K562 (cell line): Measurements from ENCODE around the gene CBX4. TPM values are rescaled to one million over a fixed set of nuclear protein-coding genes. Genes with fewer than 3 reads are reported as not detected.

Source experiments
- MCM7 ChIP-seq, 2 experiments: fragments of 450-650 bp; IDR thresholded peaks; 2 replicates each; pipeline ENCODE4 v1.6.1; 2016 to 2018
- TBP ChIP-seq: optimal IDR thresholded peaks from 2 replicates; pipeline ENCODE3; 2011; ENCODE audit warnings: low read depth, low read length, improper control_type of control experiment
- ZBTB40 ChIP-seq, 2 experiments: fragments of 450-650 bp in 1 of 2; sonication (generic) in 1 of 2; formaldehyde crosslinking in 1 of 2; IDR thresholded peaks; 2 replicates each; pipeline versions ENCODE4 v1.7.1 to v1.9.0; 2016 to 2022; ENCODE audit warnings: inconsistent platforms in 1 of 2, mild to moderate bottlenecking in 1 of 2, missing genetic modification reagents in 1 of 2
- ZNF407 ChIP-seq: fragments of 450-650 bp; IDR thresholded peaks from 2 replicates; pipeline ENCODE4 v1.6.1; 2016; ENCODE audit warnings: low read depth
- polyA plus RNA-seq, 8 experiments: library from polyadenylated mRNA; depleted of rRNA in 4 of 8; stranded (reverse) in 5 of 8; unstranded in 3 of 8; fragments of >200 nt; fragmentation: Nextera tagmentation in 2 of 8; fragmentation: Illumina TruSeq in 1 of 8; extraction: Ambion mirVana in 2 of 8; extraction: Trizol in 1 of 8; gene quantifications; 2 replicates each; pipeline versions ENCODE4 v1.2.1 to v1.2.3, GENCODE V29; 2011 to 2014; ENCODE audit warnings: inconsistent platforms in 1 of 8, missing spikeins in 1 of 8
- total RNA-seq, 7 experiments: library from RNA; depleted of rRNA in 6 of 7; stranded (reverse); fragments of >200 nt in 6 of 7; fragmentation: Illumina TruSeq in 2 of 7; extraction: Trizol in 2 of 7; gene quantifications; 2 replicates each; pipeline versions ENCODE4 v1.2.1 to v1.2.3, GENCODE V29; 2011 to 2021; ENCODE audit warnings: low replicate concordance in 1 of 7

The CBX4 gene
- total and polyA plus RNA-seq, 9 of the 15 experiments (the other 6 are each of a cell fraction or from before 2014, with no cell fraction given), result 0.98 to 50.5 (median 10.0) TPM

GRCh38 chr17:79796763-79797491 is 42.3 kb downstream of the CBX4 start, which contains the start of gene CBX8 (continued):
- peak; percentile 70 for TF ChIP-seq ZNF407
- no peak for TF ChIP-seq MCM7 (IDR thresholded peaks at IDR 0.05)
- TF ChIP-seq ZBTB40 (IDR thresholded peaks at IDR 0.05), result peak; percentile 88
- no peak for TF ChIP-seq ZBTB40 (CRISPR knock-in tag; IDR thresholded peaks at IDR 0.05)
- TF ChIP-seq TBP, result peak; percentile 75
